ENCODE data around the gene MUSK.

GRCh38 chr9:110712955-110713354 is 44.4 kb downstream of the MUSK start:
- TF ChIP-seq CTCF (IDR thresholded peaks at IDR 0.05) (no peak), POLR2AphosphoS5 (IDR thresholded peaks at IDR 0.05; ENCODE audit: low read depth, low read length) (no peak), TCF7L2 (IDR thresholded peaks at IDR 0.05; ENCODE audit: low read depth, low read length) (no peak), SIN3A (IDR thresholded peaks at IDR 0.05; ENCODE audit: borderline replicate concordance, insufficient read depth, low read depth, low read length) (no peak), REST (IDR thresholded peaks at IDR 0.05; ENCODE audit: insufficient read depth in 1 of 2, low read depth in 2 of 2, low read length in 1 of 2) (no peak)

Measured in Panc1 (cell line).